Caco-2 (cell line): ENCODE measurements around the gene EPS8L2. TPM values are rescaled to one million over a fixed set of nuclear protein-coding genes. Genes with fewer than 3 reads are reported as not detected.

Source experiments
- BruUV-seq: library from RNA; stranded (reverse); fragments of 400-500 nt; replicated peaks from 2 replicates; lab custom pipeline; 2021; lab: Mats Ljungman, UMichigan
- CTCF ChIA-PET: fragments of 300-600 bp; sonication (Branson Sonifier 250); formaldehyde crosslinking; loops from one replicate; lab custom pipeline; 2022; ENCODE audit warnings: antibody characterized with exemption; lab: Charles Lee
- POLR2A ChIA-PET: fragments of 300-600 bp; sonication (Branson Sonifier 250); formaldehyde crosslinking; loops from one replicate; lab custom pipeline; 2022; ENCODE audit warnings: antibody characterized with exemption; lab: Charles Lee
- DNase-seq, 2 experiments: peaks; one replicate each; pipeline versions ENCODE4 v3.0.0 to v3.0.0-alpha.2; 2020 to 2022
- H3K27me3 ChIP-seq: replicated peaks from 2 replicates; pipeline ENCODE4 v1.6.0; 2011; ENCODE audit warnings: low read length; ENCODE audit not compliant: control insufficient read depth, insufficient read depth
- H3K36me3 ChIP-seq: 2 replicates; pipeline ENCODE4 v1.5.1; 2011; ENCODE audit warnings: low read length; ENCODE audit not compliant: control insufficient read depth, insufficient read depth
- H3K4me1 ChIP-seq: fragments of 250-450 bp; sonication (Bioruptor Pico); 2 replicates; pipeline ENCODE4 v1.5.1; 2020; ENCODE audit warnings: mild to moderate bottlenecking
- H3K4me3 ChIP-seq: 2 replicates; pipeline ENCODE4 v1.5.1; 2011; ENCODE audit warnings: low read depth, mild to moderate bottlenecking, control low read depth, low read length
- H3K9me3 ChIP-seq: fragments of 250-450 bp; sonication (Bioruptor Pico); 2 replicates; pipeline ENCODE4 v1.5.1; 2020; ENCODE audit warnings: mild to moderate bottlenecking, moderate library complexity
- H3K27ac Mint-ChIP-seq: one replicate; pipeline ENCODE4 v1.8.0; 2022; ENCODE audit warnings: mixed read lengths; ENCODE audit not compliant: unreplicated experiment
- H3K27me3 Mint-ChIP-seq: one replicate; pipeline ENCODE4 v1.8.0; 2022; ENCODE audit warnings: mixed read lengths; ENCODE audit not compliant: insufficient read depth, unreplicated experiment
- H3K36me3 Mint-ChIP-seq: one replicate; pipeline ENCODE4 v1.8.0; 2022; ENCODE audit warnings: mild to moderate bottlenecking, mixed read lengths; ENCODE audit not compliant: insufficient read depth, unreplicated experiment
- H3K4me1 Mint-ChIP-seq: one replicate; pipeline ENCODE4 v1.8.0; 2022; ENCODE audit warnings: low read depth, mixed read lengths; ENCODE audit not compliant: unreplicated experiment
- H3K4me3 Mint-ChIP-seq: one replicate; pipeline ENCODE4 v1.8.0; 2022; ENCODE audit warnings: mild to moderate bottlenecking, moderate library complexity, mixed read lengths; ENCODE audit not compliant: unreplicated experiment
- H3K9me3 Mint-ChIP-seq: one replicate; pipeline ENCODE4 v1.8.0; 2022; ENCODE audit warnings: mixed read lengths; ENCODE audit not compliant: unreplicated experiment
- intact Hi-C: fragments of 100-400 bp; cut with micrococcal nuclease; formaldehyde crosslinking; loops from one replicate; pipeline ENCODE4 v1.10.0; 2022; ENCODE audit not compliant: unreplicated experiment
- total RNA-seq: library from RNA; stranded (reverse); gene quantifications from 2 replicates; pipeline ENCODE4 v1.2.3, GENCODE V29; 2022
- TF ChIP-seq, protein P1 (sequence below), 2 experiments: fragments of 200-600 bp in 1 of 2; IDR thresholded peaks; 1 replicate in 1 of 2; 2 replicates in 1 of 2; pipeline versions ENCODE4 v1.5.1 to v1.8.0; 2011 to 2022; ENCODE audit warnings: antibody characterized with exemption in 1 of 2, control low read depth in 1 of 2, inconsistent platforms in 1 of 2, low read depth in 1 of 2, low read length in 1 of 2, mild to moderate bottlenecking in 1 of 2, moderate library complexity in 1 of 2; ENCODE audit not compliant: insufficient read depth in 1 of 2, severe bottlenecking in 1 of 2, unreplicated experiment in 1 of 2

The EPS8L2 gene
- total RNA-seq, 1 experiment from 2014 or later: 224 TPM

- Mint-ChIP-seq H3K36me3 (peaks cover 93% of the 10 kb centered on the region), H3K4me1 (no peaks in the 10 kb centered on the region), H3K9me3 (no peaks in the 10 kb centered on the region), H3K4me3 (no peak overlapping the region), H3K27me3 (no peaks in the 10 kb centered on the region), H3K27ac (peak overlapping the region; percentile 48)
- intact Hi-C loops: no loop called here
- TF ChIP-seq, protein P1, sequence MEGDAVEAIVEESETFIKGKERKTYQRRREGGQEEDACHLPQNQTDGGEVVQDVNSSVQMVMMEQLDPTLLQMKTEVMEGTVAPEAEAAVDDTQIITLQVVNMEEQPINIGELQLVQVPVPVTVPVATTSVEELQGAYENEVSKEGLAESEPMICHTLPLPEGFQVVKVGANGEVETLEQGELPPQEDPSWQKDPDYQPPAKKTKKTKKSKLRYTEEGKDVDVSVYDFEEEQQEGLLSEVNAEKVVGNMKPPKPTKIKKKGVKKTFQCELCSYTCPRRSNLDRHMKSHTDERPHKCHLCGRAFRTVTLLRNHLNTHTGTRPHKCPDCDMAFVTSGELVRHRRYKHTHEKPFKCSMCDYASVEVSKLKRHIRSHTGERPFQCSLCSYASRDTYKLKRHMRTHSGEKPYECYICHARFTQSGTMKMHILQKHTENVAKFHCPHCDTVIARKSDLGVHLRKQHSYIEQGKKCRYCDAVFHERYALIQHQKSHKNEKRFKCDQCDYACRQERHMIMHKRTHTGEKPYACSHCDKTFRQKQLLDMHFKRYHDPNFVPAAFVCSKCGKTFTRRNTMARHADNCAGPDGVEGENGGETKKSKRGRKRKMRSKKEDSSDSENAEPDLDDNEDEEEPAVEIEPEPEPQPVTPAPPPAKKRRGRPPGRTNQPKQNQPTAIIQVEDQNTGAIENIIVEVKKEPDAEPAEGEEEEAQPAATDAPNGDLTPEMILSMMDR (IDR thresholded peaks at IDR 0.05; ENCODE audit: insufficient read depth in 1 of 2, low read depth in 1 of 2, low read length in 1 of 2, severe bottlenecking in 1 of 2, unreplicated experiment in 1 of 2): no peak
- DNase-seq: no peak
- Histone ChIP-seq H3K4me1 (no peaks in the 10 kb centered on the region), H3K27me3 (no peaks in the 10 kb centered on the region), H3K4me3 (no peak overlapping the region), H3K9me3 (no peaks in the 10 kb centered on the region), H3K36me3 (peaks cover 15% of the 10 kb centered on the region)
- ChIA-PET POLR2A (interaction anchor here (0.5 to 1.4 kb wide), 3 partner anchors 17 to 74 kb away, joined by 4 to 7 read pairs (median 6); partner anchors contain the start of gene TALDO1), CTCF (no interaction called here)
- BruUV-seq: no TSS peak
Observed at GRCh38 chr11:763549-764321, 57.7 kb downstream of the EPS8L2 start.

DNA sequence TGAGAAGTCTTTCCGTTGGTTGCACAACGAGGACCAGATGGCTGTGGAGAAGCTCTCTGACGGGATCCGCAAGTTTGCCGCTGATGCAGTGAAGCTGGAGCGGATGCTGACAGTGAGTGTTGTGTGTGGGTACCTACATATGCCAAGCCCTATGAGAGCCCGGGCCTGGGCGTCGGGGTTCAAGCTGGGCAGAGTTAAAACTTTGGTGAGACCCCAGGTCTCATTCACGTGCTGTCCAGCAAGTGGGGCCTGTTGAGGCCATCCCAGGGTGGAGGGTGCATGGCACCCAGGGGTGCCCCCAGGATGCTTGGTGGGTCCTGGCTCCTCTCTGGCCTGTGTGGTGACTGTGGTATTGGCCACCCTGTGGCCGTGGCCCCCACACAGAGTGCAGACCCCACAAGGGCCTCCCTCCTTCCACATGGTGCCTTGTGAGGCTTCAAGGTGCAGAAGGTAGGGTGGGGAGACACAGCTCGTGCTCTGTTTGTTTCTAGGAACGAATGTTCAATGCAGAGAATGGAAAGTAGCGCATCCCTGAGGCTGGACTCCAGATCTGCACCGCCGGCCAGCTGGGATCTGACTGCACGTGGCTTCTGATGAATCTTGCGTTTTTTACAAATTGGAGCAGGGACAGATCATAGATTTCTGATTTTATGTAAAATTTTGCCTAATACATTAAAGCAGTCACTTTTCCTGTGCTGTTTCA, 58.4 kb downstream of the EPS8L2 start:
- Mint-ChIP-seq H3K27ac (peak overlapping the region; percentile 48), H3K4me1 (no peaks in the 10 kb centered on the region), H3K9me3 (no peaks in the 10 kb centered on the region), H3K4me3 (no peak overlapping the region), H3K27me3 (no peaks in the 10 kb centered on the region), H3K36me3 (peaks cover 89% of the 10 kb centered on the region)
- TF ChIP-seq, protein P1 (IDR thresholded peaks at IDR 0.05; ENCODE audit: insufficient read depth in 1 of 2, low read depth in 1 of 2, low read length in 1 of 2, severe bottlenecking in 1 of 2, unreplicated experiment in 1 of 2): no peak
- CTCF ChIA-PET: interaction anchor here (0.7 kb wide), 1 partner anchor 8 kb away, joined by 3 read pairs; no protein-coding TSS in a partner anchor
- Histone ChIP-seq H3K4me1 (no peaks in the 10 kb centered on the region), H3K27me3 (no peaks in the 10 kb centered on the region), H3K9me3 (no peaks in the 10 kb centered on the region), H3K4me3 (no peak overlapping the region), H3K36me3 (peaks cover 15% of the 10 kb centered on the region)
- BruUV-seq: TSS peak; percentile 17
- intact Hi-C loops: no loop called here
- no peak for DNase-seq
- POLR2A ChIA-PET: interaction anchor here (0.5 to 1.3 kb wide), 2 partner anchors 13 to 60 kb away, joined by 4 to 7 read pairs; partner anchors contain the start of gene GATD1

DNA sequence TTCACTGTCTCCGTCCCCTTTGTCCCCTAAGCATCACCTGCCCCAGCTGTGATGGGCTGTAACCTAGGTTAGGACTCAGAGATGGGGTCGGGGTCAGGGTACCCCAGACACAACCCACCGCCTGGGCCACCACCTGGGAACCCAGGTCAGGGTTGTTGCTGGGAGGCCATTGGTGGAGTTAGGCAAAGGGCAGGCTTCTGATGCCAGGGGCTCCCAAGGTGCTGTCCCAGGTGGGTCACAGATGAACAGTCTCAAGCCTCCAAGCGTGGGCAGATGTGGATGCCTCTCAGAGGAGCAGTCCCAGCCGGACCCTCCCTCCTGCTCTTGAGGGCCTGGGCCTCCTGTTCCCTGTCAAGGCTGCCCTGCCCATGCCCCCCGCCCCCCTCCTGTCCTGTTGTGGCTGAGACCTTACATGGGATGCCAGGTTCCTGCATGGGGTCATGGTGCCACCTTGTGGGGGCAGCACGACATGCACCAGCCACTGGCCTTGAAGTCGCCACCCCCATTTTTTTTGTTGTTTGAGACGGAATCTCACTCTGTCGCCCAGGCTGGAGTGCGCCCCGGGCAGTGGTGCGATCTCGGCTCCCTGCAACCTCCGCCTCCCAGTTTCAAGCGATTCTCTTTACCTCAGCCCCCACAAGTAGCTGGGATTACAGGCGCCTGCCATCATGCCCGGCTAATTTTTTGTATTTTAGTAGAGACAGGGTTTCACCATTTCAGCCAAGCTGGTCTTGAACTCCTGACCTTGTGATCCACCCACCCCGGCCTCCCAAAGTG, 59.2 kb downstream of the EPS8L2 start:
- no TSS peak for BruUV-seq
- CTCF ChIA-PET: interaction anchor here (0.7 kb wide), 1 partner anchor 9 kb away, joined by 3 read pairs; no protein-coding TSS in a partner anchor
- H3K27ac Mint-ChIP-seq: peak overlapping the region; percentile 48
- Histone ChIP-seq H3K27me3 (no peaks in the 10 kb centered on the region), H3K36me3 (peaks cover 13% of the 10 kb centered on the region), H3K4me3 (no peak overlapping the region), H3K9me3 (no peaks in the 10 kb centered on the region), H3K4me1 (no peaks in the 10 kb centered on the region)
- intact Hi-C loops: no loop called here
- no peak overlapping the region for H3K4me3 Mint-ChIP-seq
- POLR2A ChIA-PET: interaction anchor here (0.5 kb wide), 1 partner anchor 12 kb away, joined by 7 read pairs; the partner anchor contains the start of gene GATD1
- peak; percentile 74 to 78 for DNase-seq
- H3K4me1 Mint-ChIP-seq: no peaks in the 10 kb centered on the region
- no peaks in the 10 kb centered on the region for H3K9me3 Mint-ChIP-seq
- H3K36me3 Mint-ChIP-seq: peaks cover 89% of the 10 kb centered on the region
- H3K27me3 Mint-ChIP-seq: no peaks in the 10 kb centered on the region
- TF ChIP-seq, protein P1 (IDR thresholded peaks at IDR 0.05; ENCODE audit: insufficient read depth in 1 of 2, low read depth in 1 of 2, low read length in 1 of 2, severe bottlenecking in 1 of 2, unreplicated experiment in 1 of 2): peak; percentile 63 to 66
